Activated CD8-positive, alpha-beta T cell treated with anti-CD3 and anti-CD28 coated beads for 36 hours (primary cell): ENCODE data around the gene UCP2. TPM values are rescaled to one million over a fixed set of nuclear protein-coding genes. Genes with fewer than 3 reads are reported as not detected.

Experiments
- ATAC-seq: fragments of 200-7000 bp; cut with Tn5 transposase; one replicate; pipeline ENCODE4 v1.10.0; 2021; ENCODE audit warnings: mild to moderate bottlenecking, moderate library complexity
- CTCF ChIA-PET: fragments of 350-600 bp; sonication (Branson Sonifier 250); formaldehyde crosslinking; loops from one replicate; lab custom pipeline; 2021; ENCODE audit warnings: antibody characterized with exemption; lab: Charles Lee
- POLR2A ChIA-PET: fragments of 350-600 bp; sonication (Branson Sonifier 250); formaldehyde crosslinking; loops from one replicate; lab custom pipeline; 2021; ENCODE audit warnings: antibody characterized with exemption; lab: Charles Lee
- DNase-seq: peaks from one replicate; pipeline ENCODE4 v3.0.0-alpha.2; 2020
- H3K27ac Mint-ChIP-seq: one replicate; pipeline ENCODE4 v1.8.0; 2021; ENCODE audit warnings: mild to moderate bottlenecking, mixed read lengths
- H3K27me3 Mint-ChIP-seq: one replicate; pipeline ENCODE4 v1.8.0; 2021; ENCODE audit warnings: mixed read lengths
- H3K36me3 Mint-ChIP-seq: one replicate; pipeline ENCODE4 v1.8.0; 2021; ENCODE audit warnings: low read depth, mixed read lengths
- H3K4me1 Mint-ChIP-seq: one replicate; pipeline ENCODE4 v1.8.0; 2021; ENCODE audit warnings: low read depth, mixed read lengths
- H3K4me3 Mint-ChIP-seq: one replicate; pipeline ENCODE4 v1.8.0; 2021; ENCODE audit warnings: mild to moderate bottlenecking, moderate library complexity, mixed read lengths
- H3K9me3 Mint-ChIP-seq: one replicate; pipeline ENCODE4 v1.8.0; 2021; ENCODE audit warnings: mixed read lengths
- CTCF ChIP-seq: fragments of 200-600 bp; IDR thresholded peaks from one replicate; pipeline ENCODE4 v1.8.0; 2022; ENCODE audit warnings: antibody characterized with exemption, mild to moderate bottlenecking
- intact Hi-C: fragments of 100-400 bp; cut with micrococcal nuclease; formaldehyde crosslinking; loops from one replicate; pipeline ENCODE4 v1.10.0; 2022
- total RNA-seq, 2 experiments: library from RNA; stranded (reverse); gene quantifications; one replicate each; pipeline ENCODE4 v1.2.3, GENCODE V29; 2021

Gene UCP2
- total RNA-seq, 2 experiments from 2014 or later, result 244 to 252 TPM

GRCh38 chr11:73981051-73981805, 1.4 kb downstream of the UCP2 start:
- ATAC-seq (no peak), DNase-seq (no peak)
- Mint-ChIP-seq H3K27ac (peak overlapping the region; percentile 98), H3K27me3 (no peaks in the 10 kb centered on the region), H3K4me3 (peak overlapping the region; percentile 86), H3K4me1 (peaks cover 59% of the 10 kb centered on the region), H3K36me3 (peaks cover 59% of the 10 kb centered on the region), H3K9me3 (no peaks in the 10 kb centered on the region)
- intact Hi-C loops, result loop anchor here (5.0 to 10.0 kb wide), 2 partner anchors 36 to 194 kb away; partner anchors contain the start of genes C2CD3 and PPME1
- CTCF ChIA-PET, result interaction anchor here (0.9 to 4.7 kb wide), 8 partner anchors 10 to 60 kb away, joined by 3 to 17 read pairs (median 4); no protein-coding TSS in a partner anchor
- no peak for TF ChIP-seq CTCF
- POLR2A ChIA-PET, result interaction anchor here (0.7 to 16.4 kb wide), 9 partner anchors 11 to 101 kb away, joined by 3 to 269 read pairs (median 43); partner anchors contain the start of gene UCP3

GRCh38 chr11:73980001-73980961, 2.4 kb downstream of the UCP2 start:
- CTCF ChIA-PET, result interaction anchor here (0.7 to 4.7 kb wide), 15 partner anchors 10 to 61 kb away, joined by 3 to 17 read pairs (median 4); no protein-coding TSS in a partner anchor
- Mint-ChIP-seq H3K4me3 (peak overlapping the region; percentile 86), H3K36me3 (peaks cover 68% of the 10 kb centered on the region), H3K4me1 (peaks cover 61% of the 10 kb centered on the region), H3K9me3 (no peaks in the 10 kb centered on the region), H3K27ac (peak overlapping the region; percentile 98), H3K27me3 (no peaks in the 10 kb centered on the region)
- TF ChIP-seq CTCF, result no peak
- ATAC-seq (peak; percentile 52), DNase-seq (peak; percentile 90)
- POLR2A ChIA-PET, result interaction anchor here (0.7 to 16.4 kb wide), 9 partner anchors 10 to 103 kb away, joined by 3 to 269 read pairs (median 43); partner anchors contain the start of gene UCP3
- intact Hi-C loops, result loop anchor here (5.0 to 10.0 kb wide), 2 partner anchors 37 to 195 kb away; partner anchors contain the start of genes C2CD3 and PPME1

- ATAC-seq (no peak), DNase-seq (no peak)
- Mint-ChIP-seq H3K36me3 (peaks cover 85% of the 10 kb centered on the region), H3K4me3 (peak overlapping the region; percentile 63), H3K27me3 (no peaks in the 10 kb centered on the region), H3K9me3 (no peaks in the 10 kb centered on the region), H3K27ac (peak overlapping the region; percentile 98), H3K4me1 (peaks cover 70% of the 10 kb centered on the region)
- ChIA-PET POLR2A (interaction anchor here (4.8 to 16.4 kb wide), 4 partner anchors 8 to 37 kb away, joined by 46 to 269 read pairs (median 128); partner anchors contain the start of gene UCP3), CTCF (interaction anchor here (2.3 to 2.9 kb wide), 2 partner anchors 8 to 16 kb away, joined by 6 to 13 read pairs; no protein-coding TSS in a partner anchor)
- no peak for TF ChIP-seq CTCF
- intact Hi-C loops, result no loop called here
Measured at GRCh38 chr11:73978576-73979086, 4.0 kb downstream of the UCP2 start.

GRCh38 chr11:73977856-73978519, 4.7 kb downstream of the UCP2 start:
- no peak for DNase-seq
- peaks cover 87% of the 10 kb centered on the region for H3K36me3 Mint-ChIP-seq
- no peaks in the 10 kb centered on the region for H3K9me3 Mint-ChIP-seq
- no peak for TF ChIP-seq CTCF
- no peaks in the 10 kb centered on the region for H3K27me3 Mint-ChIP-seq
- ChIA-PET POLR2A (interaction anchor here (4.8 to 16.4 kb wide), 4 partner anchors 7 to 37 kb away, joined by 46 to 269 read pairs (median 128); partner anchors contain the start of gene UCP3), CTCF (no interaction called here)
- peak overlapping the region; percentile 98 for H3K27ac Mint-ChIP-seq
- H3K4me1 Mint-ChIP-seq, result peaks cover 74% of the 10 kb centered on the region
- intact Hi-C loops, result no loop called here
- no peak overlapping the region for H3K4me3 Mint-ChIP-seq
- no peak for ATAC-seq
